ENCODE results near the gene CACNA1F. TPM values are rescaled to one million over a fixed set of nuclear protein-coding genes. Genes with fewer than 3 reads are reported as not detected.

CACNA1F gene
- total and polyA plus RNA-seq, 9 of the 15 experiments (the other 6 are each of a cell fraction or from before 2014, with no cell fraction given): under 0.01 to 0.41 (median 0.03) TPM; not detected in 3

GRCh38 chrX:49166914-49167739 lies 66.0 kb downstream of the CACNA1F start (continued):
- TF ChIP-seq ZFP30 (CRISPR knock-in tag; IDR thresholded peaks at IDR 0.05; ENCODE audit: borderline replicate concordance): no peak
- peak; percentile 44; the same call in 1 of the 2 replicates for TF ChIP-seq POLR2AphosphoS5 (IDR thresholded peaks at IDR 0.05; ENCODE audit: control insufficient read depth, insufficient read depth, low read depth, low read length)
- TF ChIP-seq E2F5 (CRISPR knock-in tag; IDR thresholded peaks at IDR 0.05): no peak
- no peak for TF ChIP-seq KAT8 (IDR thresholded peaks at IDR 0.05; ENCODE audit: low read depth)
- TF ChIP-seq, protein P1, sequence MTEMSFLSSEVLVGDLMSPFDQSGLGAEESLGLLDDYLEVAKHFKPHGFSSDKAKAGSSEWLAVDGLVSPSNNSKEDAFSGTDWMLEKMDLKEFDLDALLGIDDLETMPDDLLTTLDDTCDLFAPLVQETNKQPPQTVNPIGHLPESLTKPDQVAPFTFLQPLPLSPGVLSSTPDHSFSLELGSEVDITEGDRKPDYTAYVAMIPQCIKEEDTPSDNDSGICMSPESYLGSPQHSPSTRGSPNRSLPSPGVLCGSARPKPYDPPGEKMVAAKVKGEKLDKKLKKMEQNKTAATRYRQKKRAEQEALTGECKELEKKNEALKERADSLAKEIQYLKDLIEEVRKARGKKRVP (CRISPR knock-in tag; IDR thresholded peaks at IDR 0.05): no peak
- no peak for TF ChIP-seq BRCA1 (IDR thresholded peaks at IDR 0.05)
- no peak for TF ChIP-seq BRCA1 (CRISPR knock-in tag; IDR thresholded peaks at IDR 0.05)
- TF ChIP-seq EP400 (IDR thresholded peaks at IDR 0.05): peak; percentile 46; the same call in 1 of the 2 replicates
- TF ChIP-seq ZNF280A (IDR thresholded peaks at IDR 0.05; ENCODE audit: low read depth, partially characterized antibody): no peak
- TF ChIP-seq, protein P2, sequence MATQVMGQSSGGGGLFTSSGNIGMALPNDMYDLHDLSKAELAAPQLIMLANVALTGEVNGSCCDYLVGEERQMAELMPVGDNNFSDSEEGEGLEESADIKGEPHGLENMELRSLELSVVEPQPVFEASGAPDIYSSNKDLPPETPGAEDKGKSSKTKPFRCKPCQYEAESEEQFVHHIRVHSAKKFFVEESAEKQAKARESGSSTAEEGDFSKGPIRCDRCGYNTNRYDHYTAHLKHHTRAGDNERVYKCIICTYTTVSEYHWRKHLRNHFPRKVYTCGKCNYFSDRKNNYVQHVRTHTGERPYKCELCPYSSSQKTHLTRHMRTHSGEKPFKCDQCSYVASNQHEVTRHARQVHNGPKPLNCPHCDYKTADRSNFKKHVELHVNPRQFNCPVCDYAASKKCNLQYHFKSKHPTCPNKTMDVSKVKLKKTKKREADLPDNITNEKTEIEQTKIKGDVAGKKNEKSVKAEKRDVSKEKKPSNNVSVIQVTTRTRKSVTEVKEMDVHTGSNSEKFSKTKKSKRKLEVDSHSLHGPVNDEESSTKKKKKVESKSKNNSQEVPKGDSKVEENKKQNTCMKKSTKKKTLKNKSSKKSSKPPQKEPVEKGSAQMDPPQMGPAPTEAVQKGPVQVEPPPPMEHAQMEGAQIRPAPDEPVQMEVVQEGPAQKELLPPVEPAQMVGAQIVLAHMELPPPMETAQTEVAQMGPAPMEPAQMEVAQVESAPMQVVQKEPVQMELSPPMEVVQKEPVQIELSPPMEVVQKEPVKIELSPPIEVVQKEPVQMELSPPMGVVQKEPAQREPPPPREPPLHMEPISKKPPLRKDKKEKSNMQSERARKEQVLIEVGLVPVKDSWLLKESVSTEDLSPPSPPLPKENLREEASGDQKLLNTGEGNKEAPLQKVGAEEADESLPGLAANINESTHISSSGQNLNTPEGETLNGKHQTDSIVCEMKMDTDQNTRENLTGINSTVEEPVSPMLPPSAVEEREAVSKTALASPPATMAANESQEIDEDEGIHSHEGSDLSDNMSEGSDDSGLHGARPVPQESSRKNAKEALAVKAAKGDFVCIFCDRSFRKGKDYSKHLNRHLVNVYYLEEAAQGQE (IDR thresholded peaks at IDR 0.05; ENCODE audit: borderline replicate concordance): no peak
- TF ChIP-seq, protein P2 (CRISPR knock-in tag; IDR thresholded peaks at IDR 0.05; ENCODE audit: low read depth): no peak
- TF ChIP-seq SMAD4 (CRISPR knock-in tag; conservative IDR thresholded peaks at IDR 0.05): peak; percentile 55
- no peak for TF ChIP-seq ZKSCAN3 (CRISPR knock-in tag; IDR thresholded peaks at IDR 0.05)
